HepG2 (cell line): Measurements from ENCODE around the gene PIEZO2. TPM values are rescaled to one million over a fixed set of nuclear protein-coding genes. Genes with fewer than 3 reads are reported as not detected.

Source experiments
- DPF2 ChIP-seq: sonication (generic); formaldehyde crosslinking; IDR thresholded peaks from 2 replicates; pipeline ENCODE4 v1.4.0; 2020; ENCODE audit warnings: mild to moderate bottlenecking, low read depth, missing genetic modification reagents, borderline replicate concordance
- HDAC1 ChIP-seq: sonication (generic); formaldehyde crosslinking; IDR thresholded peaks from 2 replicates; pipeline ENCODE4 v1.5.1; 2020; ENCODE audit warnings: mild to moderate bottlenecking, missing genetic modification reagents
- LCORL ChIP-seq, 2 experiments: fragments of 450-650 bp in 1 of 2; sonication (generic) in 1 of 2; formaldehyde crosslinking in 1 of 2; IDR thresholded peaks; 2 replicates each; pipeline versions ENCODE4 v1.5.0 to v1.6.1; 2017 to 2020; ENCODE audit warnings: antibody characterized with exemption in 1 of 2, missing genetic modification reagents in 1 of 2
- NCOA2 ChIP-seq: sonication (generic); formaldehyde crosslinking; IDR thresholded peaks from 2 replicates; pipeline ENCODE4 v1.8.0; 2022; ENCODE audit warnings: inconsistent platforms
- PHF21A ChIP-seq: sonication (generic); formaldehyde crosslinking; IDR thresholded peaks from 2 replicates; pipeline ENCODE4 v1.5.0; 2020; ENCODE audit warnings: mild to moderate bottlenecking, missing genetic modification reagents
- PITX1 ChIP-seq: sonication (generic); formaldehyde crosslinking; IDR thresholded peaks from 2 replicates; pipeline ENCODE4 v1.5.1; 2020; ENCODE audit warnings: mild to moderate bottlenecking, missing genetic modification reagents
- TEAD3 ChIP-seq: optimal IDR thresholded peaks from 2 replicates; pipeline ENCODE3; 2016; ENCODE audit warnings: borderline replicate concordance
- ZKSCAN8 ChIP-seq: IDR thresholded peaks from 2 replicates; pipeline ENCODE4 v1.6.1; 2016; ENCODE audit warnings: borderline replicate concordance, missing genetic modification reagents, missing compliant biosample characterization
- ZNF616 ChIP-seq: sonication (generic); formaldehyde crosslinking; IDR thresholded peaks from 2 replicates; pipeline ENCODE4 v1.5.0; 2020; ENCODE audit warnings: low read depth, mild to moderate bottlenecking, missing genetic modification reagents
- ZNF790 ChIP-seq: sonication (generic); formaldehyde crosslinking; IDR thresholded peaks from 2 replicates; pipeline ENCODE4 v1.8.0; 2022; ENCODE audit warnings: missing genetic modification reagents, mild to moderate bottlenecking, borderline replicate concordance
- ZSCAN31 ChIP-seq: sonication (generic); formaldehyde crosslinking; IDR thresholded peaks from 2 replicates; pipeline ENCODE4 v1.5.0; 2020; ENCODE audit warnings: low read depth, mild to moderate bottlenecking, missing genetic modification reagents
- polyA plus RNA-seq, 8 experiments: library from polyadenylated mRNA; depleted of rRNA in 3 of 8; stranded (reverse) in 7 of 8; unstranded in 1 of 8; fragments of >200 nt; fragmentation: Illumina TruSeq in 4 of 8; extraction: Trizol in 4 of 8; gene quantifications; 2 replicates each; pipeline versions ENCODE4 v1.2.1 to v1.2.3, GENCODE V29; 2011 to 2016; ENCODE audit warnings: low read depth in 4 of 8, missing spikeins in 1 of 8, mixed read lengths in 1 of 8; ENCODE audit not compliant: insufficient read depth in 1 of 8
- total RNA-seq, 5 experiments: library from RNA; depleted of rRNA; stranded (reverse); fragments of >200 nt; fragmentation: Illumina TruSeq; extraction: Trizol; gene quantifications; 2 replicates each; pipeline ENCODE4 v1.2.3, GENCODE V29; 2016; ENCODE audit warnings: low read depth in 1 of 5
- TF ChIP-seq, protein P1 (sequence below): sonication (generic); formaldehyde crosslinking; IDR thresholded peaks from 2 replicates; pipeline ENCODE4 v1.5.0; 2020; ENCODE audit warnings: missing genetic modification reagents, mild to moderate bottlenecking, borderline replicate concordance
- TF ChIP-seq, protein P2 (sequence below): sonication (generic); formaldehyde crosslinking; IDR thresholded peaks from 2 replicates; pipeline ENCODE4 v1.4.0; 2020; ENCODE audit warnings: missing genetic modification reagents
- TF ChIP-seq, protein P3 (sequence below): sonication (generic); formaldehyde crosslinking; IDR thresholded peaks from 2 replicates; pipeline ENCODE4 v1.4.0; 2020; ENCODE audit warnings: missing genetic modification reagents
- TF ChIP-seq, protein P4 (sequence below): sonication (generic); formaldehyde crosslinking; IDR thresholded peaks from 2 replicates; pipeline ENCODE4 v1.4.0; 2020; ENCODE audit warnings: mild to moderate bottlenecking, missing genetic modification reagents
- TF ChIP-seq, protein P5 (sequence below): sonication (generic); formaldehyde crosslinking; IDR thresholded peaks from 2 replicates; pipeline ENCODE4 v1.5.0; 2020; ENCODE audit warnings: mild to moderate bottlenecking, low read depth, missing genetic modification reagents, borderline replicate concordance

Gene PIEZO2
- total and polyA plus RNA-seq, 2 of the 13 experiments (the other 11 are each of a cell fraction or from before 2014, with no cell fraction given): 15.2 to 27.2 TPM

- TF ChIP-seq DPF2 (CRISPR knock-in tag): peak; percentile 78
- TF ChIP-seq, protein P1, sequence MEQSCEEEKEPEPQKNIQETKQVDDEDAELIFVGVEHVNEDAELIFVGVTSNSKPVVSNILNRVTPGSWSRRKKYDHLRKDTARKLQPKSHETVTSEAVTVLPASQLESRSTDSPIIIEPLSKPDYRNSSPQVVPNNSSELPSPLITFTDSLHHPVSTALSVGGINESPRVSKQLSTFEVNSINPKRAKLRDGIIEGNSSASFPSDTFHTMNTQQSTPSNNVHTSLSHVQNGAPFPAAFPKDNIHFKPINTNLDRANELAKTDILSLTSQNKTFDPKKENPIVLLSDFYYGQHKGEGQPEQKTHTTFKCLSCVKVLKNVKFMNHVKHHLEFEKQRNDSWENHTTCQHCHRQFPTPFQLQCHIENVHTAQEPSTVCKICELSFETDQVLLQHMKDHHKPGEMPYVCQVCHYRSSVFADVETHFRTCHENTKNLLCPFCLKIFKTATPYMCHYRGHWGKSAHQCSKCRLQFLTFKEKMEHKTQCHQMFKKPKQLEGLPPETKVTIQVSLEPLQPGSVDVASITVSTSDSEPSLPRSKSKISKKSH (CRISPR knock-in tag): no peak
- peak; percentile 15; the same call in 1 of the 2 replicates for TF ChIP-seq HDAC1 (CRISPR knock-in tag)
- no peak for TF ChIP-seq ZKSCAN8 (CRISPR knock-in tag)
- TF ChIP-seq NCOA2 (CRISPR knock-in tag): peak; percentile 41; the same call in 1 of the 2 replicates
- 0 out of 2 replicates have a peak, but pooled peaks have one; percentile 66 for TF ChIP-seq ZSCAN31 (CRISPR knock-in tag)
- TF ChIP-seq, protein P2, sequence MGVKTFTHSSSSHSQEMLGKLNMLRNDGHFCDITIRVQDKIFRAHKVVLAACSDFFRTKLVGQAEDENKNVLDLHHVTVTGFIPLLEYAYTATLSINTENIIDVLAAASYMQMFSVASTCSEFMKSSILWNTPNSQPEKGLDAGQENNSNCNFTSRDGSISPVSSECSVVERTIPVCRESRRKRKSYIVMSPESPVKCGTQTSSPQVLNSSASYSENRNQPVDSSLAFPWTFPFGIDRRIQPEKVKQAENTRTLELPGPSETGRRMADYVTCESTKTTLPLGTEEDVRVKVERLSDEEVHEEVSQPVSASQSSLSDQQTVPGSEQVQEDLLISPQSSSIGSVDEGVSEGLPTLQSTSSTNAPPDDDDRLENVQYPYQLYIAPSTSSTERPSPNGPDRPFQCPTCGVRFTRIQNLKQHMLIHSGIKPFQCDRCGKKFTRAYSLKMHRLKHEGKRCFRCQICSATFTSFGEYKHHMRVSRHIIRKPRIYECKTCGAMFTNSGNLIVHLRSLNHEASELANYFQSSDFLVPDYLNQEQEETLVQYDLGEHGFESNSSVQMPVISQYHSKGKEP (CRISPR knock-in tag): no peak
- no peak for TF ChIP-seq LCORL (IDR thresholded peaks at IDR 0.05)
- no peak for TF ChIP-seq LCORL (CRISPR knock-in tag; IDR thresholded peaks at IDR 0.05)
- no peak for TF ChIP-seq ZNF790
- TF ChIP-seq, protein P3, sequence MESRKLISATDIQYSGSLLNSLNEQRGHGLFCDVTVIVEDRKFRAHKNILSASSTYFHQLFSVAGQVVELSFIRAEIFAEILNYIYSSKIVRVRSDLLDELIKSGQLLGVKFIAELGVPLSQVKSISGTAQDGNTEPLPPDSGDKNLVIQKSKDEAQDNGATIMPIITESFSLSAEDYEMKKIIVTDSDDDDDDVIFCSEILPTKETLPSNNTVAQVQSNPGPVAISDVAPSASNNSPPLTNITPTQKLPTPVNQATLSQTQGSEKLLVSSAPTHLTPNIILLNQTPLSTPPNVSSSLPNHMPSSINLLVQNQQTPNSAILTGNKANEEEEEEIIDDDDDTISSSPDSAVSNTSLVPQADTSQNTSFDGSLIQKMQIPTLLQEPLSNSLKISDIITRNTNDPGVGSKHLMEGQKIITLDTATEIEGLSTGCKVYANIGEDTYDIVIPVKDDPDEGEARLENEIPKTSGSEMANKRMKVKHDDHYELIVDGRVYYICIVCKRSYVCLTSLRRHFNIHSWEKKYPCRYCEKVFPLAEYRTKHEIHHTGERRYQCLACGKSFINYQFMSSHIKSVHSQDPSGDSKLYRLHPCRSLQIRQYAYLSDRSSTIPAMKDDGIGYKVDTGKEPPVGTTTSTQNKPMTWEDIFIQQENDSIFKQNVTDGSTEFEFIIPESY (CRISPR knock-in tag): no peak
- TF ChIP-seq, protein P4, sequence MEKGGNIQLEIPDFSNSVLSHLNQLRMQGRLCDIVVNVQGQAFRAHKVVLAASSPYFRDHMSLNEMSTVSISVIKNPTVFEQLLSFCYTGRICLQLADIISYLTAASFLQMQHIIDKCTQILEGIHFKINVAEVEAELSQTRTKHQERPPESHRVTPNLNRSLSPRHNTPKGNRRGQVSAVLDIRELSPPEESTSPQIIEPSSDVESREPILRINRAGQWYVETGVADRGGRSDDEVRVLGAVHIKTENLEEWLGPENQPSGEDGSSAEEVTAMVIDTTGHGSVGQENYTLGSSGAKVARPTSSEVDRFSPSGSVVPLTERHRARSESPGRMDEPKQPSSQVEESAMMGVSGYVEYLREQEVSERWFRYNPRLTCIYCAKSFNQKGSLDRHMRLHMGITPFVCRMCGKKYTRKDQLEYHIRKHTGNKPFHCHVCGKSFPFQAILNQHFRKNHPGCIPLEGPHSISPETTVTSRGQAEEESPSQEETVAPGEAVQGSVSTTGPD (CRISPR knock-in tag): peak; percentile 63; the same call in 1 of the 2 replicates
- TF ChIP-seq PITX1 (CRISPR knock-in tag): peak; percentile 40; the same call in 1 of the 2 replicates
- no peak for TF ChIP-seq PHF21A (CRISPR knock-in tag)
- no peak for TF ChIP-seq ZNF616 (CRISPR knock-in tag)
- TF ChIP-seq TEAD3 (CRISPR knock-in tag): peak; percentile 28
- TF ChIP-seq, protein P5, sequence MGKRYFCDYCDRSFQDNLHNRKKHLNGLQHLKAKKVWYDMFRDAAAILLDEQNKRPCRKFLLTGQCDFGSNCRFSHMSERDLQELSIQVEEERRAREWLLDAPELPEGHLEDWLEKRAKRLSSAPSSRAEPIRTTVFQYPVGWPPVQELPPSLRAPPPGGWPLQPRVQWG: no peak
Observed at GRCh38 chr18:10901329-10901728, 248.0 kb downstream of the PIEZO2 start (continued).
